Measurements from ENCODE around the gene COMMD9.

The COMMD9 gene

DNA sequence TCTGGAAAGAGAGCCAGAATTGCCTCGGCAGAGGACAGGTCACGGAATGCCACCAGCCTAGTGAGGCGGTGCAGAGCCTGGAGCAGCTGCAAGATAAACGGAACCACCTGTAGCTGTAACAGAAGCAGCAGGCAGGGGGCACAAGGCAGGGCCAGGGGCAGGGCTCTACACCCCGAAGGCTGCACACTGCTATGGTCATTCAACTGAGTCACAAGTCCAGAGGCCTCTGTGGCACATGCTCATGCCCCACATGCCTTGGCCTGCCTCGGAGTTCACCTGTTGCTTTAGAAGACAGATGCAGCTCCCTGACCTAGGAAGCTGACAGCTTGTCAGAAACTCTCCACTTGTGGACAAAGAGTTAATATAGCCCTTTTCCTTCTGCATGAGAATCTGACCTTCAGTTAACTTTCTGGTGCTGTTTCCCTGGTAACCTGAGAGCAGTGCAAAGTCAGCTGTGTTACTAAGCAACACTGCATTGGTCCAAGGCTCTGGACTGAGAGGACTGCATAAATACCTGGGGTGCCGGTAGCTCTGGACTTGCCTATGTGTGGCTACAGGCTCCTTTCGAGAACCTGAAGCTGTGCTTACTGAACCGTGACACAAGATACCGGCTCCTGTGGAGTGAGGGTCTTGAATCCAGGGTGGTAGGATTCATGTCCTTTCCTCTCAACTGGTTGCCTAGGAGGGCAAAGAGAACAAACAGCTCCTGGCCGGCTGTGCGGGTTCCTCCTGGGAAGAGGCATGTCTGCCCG is 10.5 kb downstream of the COMMD9 start:
- no peak overlapping the region for H3K4me2 ChIP-seq (ENCODE audit: low read length)
- no peak overlapping the region for H2AFZ ChIP-seq
- no peaks in the 10 kb centered on the region for H3K9me3 ChIP-seq (ENCODE audit: control insufficient read depth, low read length)
- H3K27me3 ChIP-seq (ENCODE audit: control insufficient read depth, insufficient read depth, low read length) = no peaks in the 10 kb centered on the region
- H3K4me3 ChIP-seq (ENCODE audit: low read depth, low read length) = no peak overlapping the region
- H3K36me3 ChIP-seq (ENCODE audit: control insufficient read depth, insufficient read depth, low read length) = no peaks in the 10 kb centered on the region
- TF ChIP-seq, protein P1, sequence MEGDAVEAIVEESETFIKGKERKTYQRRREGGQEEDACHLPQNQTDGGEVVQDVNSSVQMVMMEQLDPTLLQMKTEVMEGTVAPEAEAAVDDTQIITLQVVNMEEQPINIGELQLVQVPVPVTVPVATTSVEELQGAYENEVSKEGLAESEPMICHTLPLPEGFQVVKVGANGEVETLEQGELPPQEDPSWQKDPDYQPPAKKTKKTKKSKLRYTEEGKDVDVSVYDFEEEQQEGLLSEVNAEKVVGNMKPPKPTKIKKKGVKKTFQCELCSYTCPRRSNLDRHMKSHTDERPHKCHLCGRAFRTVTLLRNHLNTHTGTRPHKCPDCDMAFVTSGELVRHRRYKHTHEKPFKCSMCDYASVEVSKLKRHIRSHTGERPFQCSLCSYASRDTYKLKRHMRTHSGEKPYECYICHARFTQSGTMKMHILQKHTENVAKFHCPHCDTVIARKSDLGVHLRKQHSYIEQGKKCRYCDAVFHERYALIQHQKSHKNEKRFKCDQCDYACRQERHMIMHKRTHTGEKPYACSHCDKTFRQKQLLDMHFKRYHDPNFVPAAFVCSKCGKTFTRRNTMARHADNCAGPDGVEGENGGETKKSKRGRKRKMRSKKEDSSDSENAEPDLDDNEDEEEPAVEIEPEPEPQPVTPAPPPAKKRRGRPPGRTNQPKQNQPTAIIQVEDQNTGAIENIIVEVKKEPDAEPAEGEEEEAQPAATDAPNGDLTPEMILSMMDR (IDR thresholded peaks at IDR 0.05) = no peak
- no peak overlapping the region for H3K9ac ChIP-seq
- no peak overlapping the region for H3K27ac ChIP-seq
- H3K4me1 ChIP-seq = no peaks in the 10 kb centered on the region
- peaks cover 2% of the 10 kb centered on the region for H3K79me2 ChIP-seq

GRCh38 chr11:36274414-36274813 is 14.8 kb downstream of the COMMD9 start:
- Histone ChIP-seq H3K79me2 (no peaks in the 10 kb centered on the region), H3K4me3 (ENCODE audit: low read depth, low read length) (no peak overlapping the region), H3K9ac (no peak overlapping the region), H3K27me3 (ENCODE audit: control insufficient read depth, insufficient read depth, low read length) (no peaks in the 10 kb centered on the region), H3K9me3 (ENCODE audit: control insufficient read depth, low read length) (no peaks in the 10 kb centered on the region), H3K4me1 (no peaks in the 10 kb centered on the region), H3K4me2 (ENCODE audit: low read length) (no peak overlapping the region), H2AFZ (no peak overlapping the region), H3K36me3 (ENCODE audit: control insufficient read depth, insufficient read depth, low read length) (no peaks in the 10 kb centered on the region), H3K27ac (no peak overlapping the region)
- TF ChIP-seq, protein P1 (IDR thresholded peaks at IDR 0.05) = no peak

DNA sequence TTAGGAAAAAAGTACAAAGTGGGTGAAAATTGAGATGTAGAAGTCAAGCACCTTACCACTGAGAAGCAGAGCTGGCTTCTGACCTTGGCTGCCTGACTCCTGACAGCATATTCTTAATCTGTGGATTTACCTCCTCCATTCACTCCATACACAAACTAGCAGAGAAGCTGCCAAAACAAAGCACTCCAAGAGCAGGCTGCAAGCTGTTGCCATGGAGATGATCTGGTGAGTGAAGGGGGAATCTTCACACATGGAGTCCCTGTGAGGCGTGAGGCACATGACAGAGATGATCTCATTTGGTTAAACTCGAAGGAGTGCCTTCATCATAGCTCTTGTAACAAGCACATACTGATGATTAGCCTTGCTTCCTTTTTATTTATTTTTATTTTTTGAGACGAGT is 16.1 kb downstream of the COMMD9 start:
- TF ChIP-seq, protein P1 (IDR thresholded peaks at IDR 0.05) = no peak
- no peak overlapping the region for H3K4me2 ChIP-seq (ENCODE audit: low read length)
- no peaks in the 10 kb centered on the region for H3K4me1 ChIP-seq
- no peak overlapping the region for H3K27ac ChIP-seq
- H2AFZ ChIP-seq = no peak overlapping the region
- no peaks in the 10 kb centered on the region for H3K27me3 ChIP-seq (ENCODE audit: control insufficient read depth, insufficient read depth, low read length)
- H3K79me2 ChIP-seq = no peaks in the 10 kb centered on the region
- H3K4me3 ChIP-seq (ENCODE audit: low read depth, low read length) = no peak overlapping the region
- no peaks in the 10 kb centered on the region for H3K9me3 ChIP-seq (ENCODE audit: control insufficient read depth, low read length)
- H3K36me3 ChIP-seq (ENCODE audit: control insufficient read depth, insufficient read depth, low read length) = no peaks in the 10 kb centered on the region
- no peak overlapping the region for H3K9ac ChIP-seq

- Histone ChIP-seq H3K4me2 (ENCODE audit: low read length) (no peak overlapping the region), H3K27ac (no peak overlapping the region), H3K36me3 (ENCODE audit: control insufficient read depth, insufficient read depth, low read length) (no peaks in the 10 kb centered on the region), H3K4me3 (ENCODE audit: low read depth, low read length) (no peak overlapping the region), H3K27me3 (ENCODE audit: control insufficient read depth, insufficient read depth, low read length) (no peaks in the 10 kb centered on the region), H3K4me1 (no peaks in the 10 kb centered on the region), H3K9ac (no peak overlapping the region), H2AFZ (no peak overlapping the region), H3K9me3 (ENCODE audit: control insufficient read depth, low read length) (no peaks in the 10 kb centered on the region), H3K79me2 (no peaks in the 10 kb centered on the region)
- TF ChIP-seq, protein P1 (IDR thresholded peaks at IDR 0.05) = no peak
Measured at GRCh38 chr11:36271794-36272407, 17.3 kb downstream of the COMMD9 start.

Data from parathyroid adenoma (tissue), 2 donors.